UCSD-AML1 (cell line): ENCODE data around the gene CAMSAP2.

Experiments
- DNase-seq: peaks from one replicate; lab custom pipeline; 2025; ENCODE audit not compliant: unreplicated experiment; lab: John Stamatoyannopoulos, UW

Gene CAMSAP2

DNA sequence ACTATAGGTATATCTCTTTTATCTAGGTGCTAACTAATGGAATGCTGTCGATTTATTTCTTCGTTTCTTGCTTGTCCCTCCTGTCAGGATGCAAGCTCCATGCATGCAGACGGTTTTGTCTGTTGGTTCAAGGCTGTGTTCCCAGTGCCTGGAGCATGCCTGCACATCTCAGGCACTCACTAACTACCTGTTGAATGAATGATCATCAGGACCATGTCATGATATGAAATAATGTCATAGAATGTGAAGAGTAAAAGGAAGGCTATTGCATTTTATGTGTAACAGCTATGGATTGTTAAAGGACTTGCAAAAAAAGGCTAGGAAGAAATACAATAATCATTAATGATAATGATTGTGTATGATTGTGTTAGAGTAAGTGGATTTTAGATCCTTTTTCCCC, 138.3 kb downstream of the CAMSAP2 start:
- DNase-seq, result no peak

- DNase-seq, result no peak
Observed at GRCh38 chr1:200877839-200878551, 139.3 kb downstream of the CAMSAP2 start.

DNA sequence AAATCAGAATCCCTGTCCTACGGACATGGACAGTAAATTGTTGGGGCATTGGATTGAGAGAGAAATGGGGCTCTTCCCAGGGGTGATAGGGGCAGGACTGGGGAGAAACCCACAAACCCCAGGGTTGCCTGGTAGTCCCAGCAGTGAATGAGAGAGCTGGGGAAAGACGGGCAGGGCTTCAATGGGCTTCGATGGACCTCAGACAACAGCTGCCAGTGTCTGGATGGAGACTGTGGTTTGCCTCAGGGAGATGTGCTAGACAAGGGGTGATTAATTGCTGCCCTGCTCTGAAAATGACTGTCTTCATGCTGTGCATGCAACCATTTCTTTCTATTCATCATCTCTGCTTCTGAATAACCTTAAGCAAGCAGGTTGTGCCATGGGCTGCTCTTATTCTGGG, 141.5 kb downstream of the CAMSAP2 start:
- peak; percentile 17 for DNase-seq

DNA sequence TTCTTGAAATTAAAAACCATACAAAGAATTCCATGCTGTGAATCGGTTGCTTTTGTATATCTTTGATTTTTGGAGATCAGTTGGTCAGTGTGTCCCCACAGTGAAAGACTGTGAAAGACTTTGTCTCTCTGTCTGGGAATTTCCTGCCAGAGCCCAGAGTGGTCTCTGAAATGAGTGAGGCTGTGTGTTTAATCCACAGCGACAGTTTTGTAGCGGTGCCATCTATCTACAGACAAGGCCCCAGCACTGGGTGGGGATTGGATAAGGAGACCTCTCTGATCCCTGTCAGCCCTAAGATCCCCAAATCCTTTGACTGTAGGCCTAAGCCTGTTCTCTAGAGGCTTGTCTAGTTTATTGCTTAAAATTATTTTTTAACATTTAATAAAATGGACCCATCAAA, 144.4 kb downstream of the CAMSAP2 start:
- DNase-seq, result no peak

- DNase-seq, result no peak
Observed at GRCh38 chr1:200885623-200886402, 147.1 kb downstream of the CAMSAP2 start.

DNA sequence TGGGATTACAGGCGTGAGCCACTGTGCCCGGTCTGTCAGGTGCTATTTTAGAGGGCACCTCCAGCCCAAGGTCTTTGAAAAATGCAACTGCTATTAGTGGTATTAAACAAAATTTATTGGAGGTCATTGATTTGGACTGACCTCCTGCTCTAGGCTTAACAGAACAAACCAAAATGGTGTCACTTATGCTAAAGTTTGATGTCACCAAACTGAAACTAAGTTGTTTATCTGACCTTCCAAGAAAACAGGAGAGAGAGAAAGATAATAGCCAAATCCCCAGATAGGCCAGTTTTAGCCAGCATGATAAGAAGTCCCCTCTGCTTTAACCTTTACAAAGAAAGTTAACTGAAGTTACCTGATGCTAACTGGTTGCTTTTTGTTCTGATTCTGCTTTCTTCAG, 147.9 kb downstream of the CAMSAP2 start:
- no peak for DNase-seq

DNA sequence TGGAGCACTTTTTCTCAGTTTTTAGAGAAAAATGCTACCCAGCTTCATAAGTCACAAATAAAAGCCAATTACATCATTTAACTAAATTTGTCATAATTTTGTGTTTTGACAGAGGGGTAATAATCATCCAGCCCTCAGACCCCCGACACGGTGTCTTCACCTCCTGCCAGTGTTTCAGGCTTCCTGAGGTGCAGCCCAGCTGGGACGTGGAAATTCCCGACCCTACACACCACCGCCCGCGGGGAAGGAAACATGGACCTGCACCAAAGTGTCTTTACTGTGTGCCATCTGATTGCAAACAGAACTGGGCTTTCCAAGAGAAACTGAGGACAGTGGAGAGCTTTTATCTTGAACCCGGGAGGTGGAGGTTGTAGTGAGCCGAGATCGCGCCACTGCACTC, 148.3 kb downstream of the CAMSAP2 start:
- no peak for DNase-seq

DNA sequence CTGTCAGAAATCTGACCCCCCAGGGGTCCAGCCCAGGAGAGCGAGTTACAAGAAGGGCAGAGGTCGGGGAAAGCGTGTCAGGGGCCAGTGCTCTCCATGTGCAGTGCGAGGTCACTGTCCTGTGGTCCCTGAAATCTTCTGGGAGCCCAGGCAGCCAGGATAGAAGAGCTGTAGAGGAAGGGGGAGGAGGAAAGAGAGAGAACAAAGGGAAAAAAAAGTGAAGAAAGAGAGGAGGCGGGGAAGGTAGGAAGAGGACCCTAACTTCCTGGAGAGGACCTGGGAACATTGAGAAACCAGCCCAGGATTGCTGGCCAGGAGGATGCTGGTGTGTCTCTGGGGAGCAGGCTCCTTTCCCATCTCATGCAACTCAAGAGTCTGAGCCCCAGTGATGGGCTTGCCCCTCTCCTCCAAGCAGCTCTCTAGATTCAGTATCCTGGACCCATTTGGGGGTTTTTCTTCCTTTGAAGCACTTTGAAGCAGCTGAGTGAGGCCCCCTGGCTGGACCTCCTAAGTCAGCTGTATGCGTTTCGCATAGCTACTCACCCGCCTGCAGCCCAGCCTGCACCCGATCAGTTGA, 149.2 kb downstream of the CAMSAP2 start:
- no peak for DNase-seq

DNA sequence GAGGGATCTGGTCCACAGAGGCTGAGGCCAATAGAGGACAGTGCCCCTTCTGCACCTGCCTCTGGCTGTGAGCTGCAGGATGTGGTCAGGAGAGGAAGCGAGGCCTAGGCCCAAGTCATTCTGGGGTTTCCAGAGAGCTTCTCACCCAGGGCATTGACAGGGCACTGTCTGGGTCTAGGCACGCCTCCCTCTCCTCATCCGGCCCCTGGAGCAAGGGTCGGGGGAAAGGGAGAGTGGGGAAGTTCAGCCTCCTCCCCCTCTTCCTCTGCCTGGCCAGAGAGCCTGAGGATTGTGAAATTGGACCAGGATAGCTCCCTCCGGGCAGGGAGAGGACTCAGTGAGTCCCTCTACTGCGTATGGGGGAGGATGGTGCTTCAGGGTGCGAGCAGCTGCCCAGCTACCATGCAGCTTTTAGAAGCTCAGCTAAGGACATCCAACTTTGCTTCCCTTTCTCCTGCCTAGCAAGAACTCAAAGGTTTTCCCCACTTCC, 149.7 kb downstream of the CAMSAP2 start:
- DNase-seq, result peak; percentile 84

- no peak for DNase-seq
Observed at GRCh38 chr1:200889571-200889970, 150.9 kb downstream of the CAMSAP2 start.

DNA sequence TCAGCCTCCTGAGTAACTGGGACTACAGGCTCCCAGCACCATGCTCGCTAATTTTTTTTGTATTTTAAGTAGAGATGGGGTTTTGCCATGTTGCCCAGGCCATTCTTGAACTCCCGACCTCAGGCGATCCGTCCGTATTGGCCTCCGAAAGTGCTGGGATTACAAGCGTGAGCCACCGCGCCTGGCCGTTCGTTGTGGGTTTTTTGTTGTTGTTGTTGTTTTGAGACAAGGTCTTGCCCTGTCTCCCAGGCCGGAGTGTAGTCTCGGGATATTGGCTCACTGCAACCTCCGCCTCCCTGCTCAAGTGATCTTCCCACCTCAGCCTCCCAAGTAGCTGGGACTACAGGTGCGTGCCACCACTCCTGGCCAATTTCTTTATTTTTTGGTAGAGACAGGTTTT, 151.3 kb downstream of the CAMSAP2 start:
- no peak for DNase-seq

- DNase-seq, result no peak
Observed at GRCh38 chr1:200890818-200891773, 152.4 kb downstream of the CAMSAP2 start.

DNA sequence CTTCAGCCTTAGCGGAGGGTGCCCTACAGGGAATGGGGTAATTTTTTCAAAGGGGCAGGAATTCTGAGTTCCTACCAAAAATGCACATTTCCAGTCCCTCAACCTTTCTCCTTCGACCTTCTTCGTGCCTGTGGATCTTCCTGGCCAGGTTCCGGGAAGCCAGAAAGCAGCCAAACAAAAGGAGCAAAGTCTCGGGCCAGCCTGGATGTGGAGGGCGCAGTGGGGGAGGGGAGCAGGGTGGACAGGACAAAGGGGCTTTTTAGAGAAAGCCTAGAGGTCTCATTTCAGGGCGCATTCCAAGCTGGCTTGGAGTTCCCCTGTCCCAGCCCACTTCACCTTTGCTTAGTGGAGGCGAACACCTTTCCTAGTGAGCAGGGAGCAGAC, 153.1 kb downstream of the CAMSAP2 start:
- DNase-seq, result no peak

GRCh38 chr1:200892546-200892945, 153.9 kb downstream of the CAMSAP2 start:
- no peak for DNase-seq

GRCh38 chr1:200892958-200893357, 154.3 kb downstream of the CAMSAP2 start:
- DNase-seq, result no peak

DNA sequence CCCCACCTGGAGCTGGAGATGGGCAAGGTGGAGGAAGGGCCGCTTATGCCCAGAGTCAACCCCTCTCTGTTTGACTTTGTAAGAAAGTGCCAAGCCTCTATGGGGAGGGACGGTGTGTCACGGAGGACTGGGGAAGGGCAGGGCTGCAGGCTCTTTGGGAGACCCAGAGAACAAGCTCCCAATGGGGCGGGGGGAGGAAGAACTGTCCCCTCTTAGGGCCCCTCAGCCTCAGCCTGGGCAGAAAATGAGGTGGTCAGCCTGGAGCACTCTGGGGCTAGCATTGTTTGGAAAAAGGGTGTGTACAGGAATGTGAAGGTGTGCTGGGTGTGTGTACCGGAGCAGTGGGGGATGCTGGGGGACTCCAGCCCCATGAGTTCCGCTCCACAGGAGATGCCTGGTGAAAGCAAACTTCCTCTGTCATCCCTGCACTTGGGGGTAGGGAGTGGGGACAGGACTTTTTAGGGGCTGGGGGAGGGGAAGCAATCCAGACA, 154.8 kb downstream of the CAMSAP2 start:
- DNase-seq, result no peak

GRCh38 chr1:200894712-200895442, 156.2 kb downstream of the CAMSAP2 start, which contains the start of gene INAVA:
TSS of gene INAVA (plus strand) at chr1:200894900. CDS start at chr1:200898401, 3,501 bp downstream.
- no peak for DNase-seq

GRCh38 chr1:200895443-200895789, 156.7 kb downstream of the CAMSAP2 start:
- DNase-seq, result no peak

- DNase-seq, result no peak
Observed at GRCh38 chr1:200895801-200896530, 157.3 kb downstream of the CAMSAP2 start.
